Ovary (tissue), 9 donors: ENCODE measurements around the gene CASP2. TPM values are rescaled to one million over a fixed set of nuclear protein-coding genes. Genes with fewer than 3 reads are reported as not detected.

Experiments used
- DNase-seq, 5 donors: peaks; one replicate each; pipeline ENCODE4 v3.0.0-alpha.2; 2019 to 2020
- H3K27ac ChIP-seq, 2 donors: fragments of 200-600 bp; one replicate each; pipeline versions ENCODE4 v1.5.1 to v1.8.0; 2019 to 2022
- H3K27me3 ChIP-seq: fragments of 200-600 bp; one replicate; pipeline ENCODE4 v1.8.0; 2022
- H3K36me3 ChIP-seq: fragments of 200-600 bp; sonication (generic); one replicate; pipeline ENCODE4 v1.5.1; 2019
- H3K4me1 ChIP-seq: one replicate; pipeline ENCODE4 v1.8.1; 2013; ENCODE audit warnings: mild to moderate bottlenecking, moderate library complexity; ENCODE audit not compliant: insufficient read depth
- H3K4me3 ChIP-seq: fragments of 200-600 bp; sonication (generic); one replicate; pipeline ENCODE4 v1.5.1; 2017
- H3K9me3 ChIP-seq, 2 donors: fragments of 200-600 bp in 1 of 2; sonication (generic) in 1 of 2; one replicate each; pipeline versions ENCODE4 v1.5.1 to v1.8.1; 2013 to 2019; ENCODE audit warnings: mild to moderate bottlenecking in 1 of 2, moderate library complexity in 1 of 2
- CTCF ChIP-seq, 3 donors: fragments of 450-650 bp in 2 of 3; fragments of 200-600 bp in 1 of 3; IDR thresholded peaks; one replicate each; pipeline versions ENCODE4 v1.5.1 to v1.8.0; 2016 to 2022; ENCODE audit warnings: antibody characterized with exemption in 3 of 3, mild to moderate bottlenecking in 1 of 3
- EP300 ChIP-seq: sonication (generic); formaldehyde crosslinking; IDR thresholded peaks from one replicate; pipeline ENCODE4 v1.6.1; 2017; ENCODE audit warnings: antibody characterized with exemption
- POLR2A ChIP-seq: fragments of 450-650 bp; IDR thresholded peaks from one replicate; pipeline ENCODE4 v1.6.1; 2017; ENCODE audit warnings: antibody characterized with exemption, mild to moderate bottlenecking, moderate library complexity
- WGBS, 3 donors: extraction: QIAGEN DNeasy Blood & Tissue Kit in 1 of 3; methylation state at CpG; one replicate each; pipeline versions ENCODE4 v1.1.5 to v1.1.7; 2013 to 2017; 5-methylcytosine and 5-hydroxymethylcytosine counted together
- intact Hi-C, 4 donors: fragments of 100-400 bp; cut with DNase I; formaldehyde crosslinking; loops; one replicate each; pipeline versions ENCODE4 v1.11.0 to v1.15.1; 2022 to 2023
- polyA plus RNA-seq, 2 donors: library from polyadenylated mRNA; stranded (reverse); fragments of 200-250 nt in 1 of 2; fragments of 350-450 nt in 1 of 2; fragmentation: Illumina TruSeq in 1 of 2; extraction: RNeasy Lipid Tissue Mini Kit (QIAGEN cat#74804) in 1 of 2; gene quantifications; one replicate each; pipeline ENCODE4 v1.2.3, GENCODE V29; 2013 to 2014
- total RNA-seq, 7 donors: library from RNA; depleted of rRNA in 2 of 7; stranded (reverse); fragments of >200 nt in 2 of 7; fragmentation: NEBNext Ultra II Directional in 3 of 7; extraction: Animal tissue kit (Norgen Biotek cat#: 25700) in 3 of 7; gene quantifications; one replicate each; pipeline versions ENCODE4 v1.1.0 to v1.2.4, GENCODE V29; 2016 to 2023
- donor health status: DM: no; HTN: no; CAD: no; lungs with moderate emphysema.
- donor health status: DM: no; HTN: no; CAD: no.
- donor health status: Bipolar disorder and iron deficiency.
- donor health status: DM: yes; HTN: yes; CAD: no.
- donor health status: DM: no; HTN: no; CAD: no.
- donor health status: DM: yes; HTN: yes; CAD: no.

Gene CASP2
- total and polyA plus RNA-seq, 9 donors = 7.7 to 26.6 (median 23.0) TPM

- Histone ChIP-seq H3K4me1 (peaks cover 1% of the 10 kb centered on the region), H3K4me3 (no peak overlapping the region), H3K36me3 (no peaks in the 10 kb centered on the region), H3K27me3 (no peaks in the 10 kb centered on the region), H3K27ac (no peak overlapping the region), H3K9me3 (no peaks in the 10 kb centered on the region)
- intact Hi-C loops = loop anchor here (5.0 to 10.0 kb wide), 2 partner anchors 62 to 175 kb away; no protein-coding TSS in a partner anchor
- DNase-seq = no peak
- 83 to 84% (median 83%) methylated on average over 11 of the region's 11 CpGs for WGBS, 3 donors
- TF ChIP-seq EP300 (no peak), CTCF (IDR thresholded peaks at IDR 0.05) (no peak), POLR2A (no peak)
These were observed 45.8 kb upstream of the CASP2 start for GRCh38 chr7:143242306-143242705.

GRCh38 chr7:143243111-143243510, 45.0 kb upstream of the CASP2 start:
- no peak for TF ChIP-seq CTCF (IDR thresholded peaks at IDR 0.05)
- TF ChIP-seq EP300 = no peak
- no peak for TF ChIP-seq POLR2A
- Histone ChIP-seq H3K27ac (no peak overlapping the region), H3K4me1 (peaks cover 1% of the 10 kb centered on the region), H3K4me3 (no peak overlapping the region), H3K36me3 (no peaks in the 10 kb centered on the region), H3K9me3 (no peaks in the 10 kb centered on the region), H3K27me3 (no peaks in the 10 kb centered on the region)
- 50 to 68% (median 57%) methylated on average over 7 of the region's 7 CpGs for WGBS, 3 donors
- intact Hi-C loops = loop anchor here (5.0 to 10.0 kb wide), 2 partner anchors 62 to 174 kb away; no protein-coding TSS in a partner anchor
- DNase-seq = no peak

GRCh38 chr7:143243614-143244013, 44.5 kb upstream of the CASP2 start:
- no peak for DNase-seq
- no peak for TF ChIP-seq EP300
- TF ChIP-seq POLR2A = no peak
- TF ChIP-seq CTCF (IDR thresholded peaks at IDR 0.05) = no peak
- no peak overlapping the region for H3K4me3 ChIP-seq
- H3K27me3 ChIP-seq = no peaks in the 10 kb centered on the region
- H3K4me1 ChIP-seq = peaks cover 1% of the 10 kb centered on the region
- H3K9me3 ChIP-seq = no peaks in the 10 kb centered on the region
- no peak overlapping the region for H3K27ac ChIP-seq
- H3K36me3 ChIP-seq = no peaks in the 10 kb centered on the region
- intact Hi-C loops = loop anchor here (5.0 to 10.0 kb wide), 2 partner anchors 61 to 174 kb away; no protein-coding TSS in a partner anchor
- 52 to 62% (median 61%) methylated on average over 3 of the region's 3 CpGs for WGBS, 3 donors

GRCh38 chr7:143244321-143244720, 43.8 kb upstream of the CASP2 start:
- H3K36me3 ChIP-seq = no peaks in the 10 kb centered on the region
- H3K4me3 ChIP-seq = no peak overlapping the region
- peaks cover 1% of the 10 kb centered on the region for H3K4me1 ChIP-seq
- no peak for DNase-seq
- no peak overlapping the region for H3K27ac ChIP-seq
- no peaks in the 10 kb centered on the region for H3K9me3 ChIP-seq
- intact Hi-C loops = loop anchor here (5.0 to 10.0 kb wide), 2 partner anchors 60 to 173 kb away; no protein-coding TSS in a partner anchor
- H3K27me3 ChIP-seq = no peaks in the 10 kb centered on the region
- WGBS, 3 donors = 59 to 72% (median 60%) methylated on average over 1 of the region's 1 CpG
- TF ChIP-seq EP300 = no peak
- TF ChIP-seq CTCF (IDR thresholded peaks at IDR 0.05) = no peak
- no peak for TF ChIP-seq POLR2A
